Measurements from ENCODE around the gene UQCC2. TPM values are rescaled to one million over a fixed set of nuclear protein-coding genes. Genes with fewer than 3 reads are reported as not detected.

Gene UQCC2
- total and polyA plus RNA-seq, 8 donors = 54.4 to 83.1 (median 61.0) TPM

DNA sequence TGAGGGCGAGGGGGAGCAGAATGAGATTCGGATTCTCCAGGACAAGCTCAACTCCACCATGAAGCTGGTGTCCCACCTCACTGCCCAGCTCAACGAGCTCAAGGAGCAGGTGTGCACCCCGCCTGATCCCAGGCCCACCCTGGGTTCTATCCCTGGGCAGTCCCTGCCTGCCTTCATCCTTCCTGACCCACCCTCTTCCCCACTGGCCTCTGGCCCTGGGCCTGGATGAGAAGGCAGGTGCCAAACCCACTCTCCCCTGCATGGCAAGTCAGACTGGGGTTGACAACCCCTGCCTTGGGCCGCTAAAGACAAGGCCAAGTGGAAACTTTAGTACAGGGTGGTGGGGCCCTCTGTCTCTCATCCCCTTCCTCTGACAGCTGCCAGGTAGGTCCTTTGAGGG is 16.5 kb downstream of the UQCC2 start:
- intact Hi-C loops (cut with DNase I) = no loop called here
- peaks cover 0 to 91% of the 10 kb centered on the region in 2 donors for H3K36me3 ChIP-seq
- TF ChIP-seq, protein P1, sequence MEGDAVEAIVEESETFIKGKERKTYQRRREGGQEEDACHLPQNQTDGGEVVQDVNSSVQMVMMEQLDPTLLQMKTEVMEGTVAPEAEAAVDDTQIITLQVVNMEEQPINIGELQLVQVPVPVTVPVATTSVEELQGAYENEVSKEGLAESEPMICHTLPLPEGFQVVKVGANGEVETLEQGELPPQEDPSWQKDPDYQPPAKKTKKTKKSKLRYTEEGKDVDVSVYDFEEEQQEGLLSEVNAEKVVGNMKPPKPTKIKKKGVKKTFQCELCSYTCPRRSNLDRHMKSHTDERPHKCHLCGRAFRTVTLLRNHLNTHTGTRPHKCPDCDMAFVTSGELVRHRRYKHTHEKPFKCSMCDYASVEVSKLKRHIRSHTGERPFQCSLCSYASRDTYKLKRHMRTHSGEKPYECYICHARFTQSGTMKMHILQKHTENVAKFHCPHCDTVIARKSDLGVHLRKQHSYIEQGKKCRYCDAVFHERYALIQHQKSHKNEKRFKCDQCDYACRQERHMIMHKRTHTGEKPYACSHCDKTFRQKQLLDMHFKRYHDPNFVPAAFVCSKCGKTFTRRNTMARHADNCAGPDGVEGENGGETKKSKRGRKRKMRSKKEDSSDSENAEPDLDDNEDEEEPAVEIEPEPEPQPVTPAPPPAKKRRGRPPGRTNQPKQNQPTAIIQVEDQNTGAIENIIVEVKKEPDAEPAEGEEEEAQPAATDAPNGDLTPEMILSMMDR (IDR thresholded peaks at IDR 0.05) = no peak
- H3K4me1 ChIP-seq = peaks cover 14 to 73% of the 10 kb centered on the region in 2 donors
- no peak for DNase-seq
- H3K27me3 ChIP-seq = no peaks in the 10 kb centered on the region
- no peaks in the 10 kb centered on the region for H3K9me3 ChIP-seq
- no peak overlapping the region for H3K4me3 ChIP-seq
- no peak for ATAC-seq
- peak overlapping the region in 1 of 2 donors; percentile 26 for H3K27ac ChIP-seq

DNA sequence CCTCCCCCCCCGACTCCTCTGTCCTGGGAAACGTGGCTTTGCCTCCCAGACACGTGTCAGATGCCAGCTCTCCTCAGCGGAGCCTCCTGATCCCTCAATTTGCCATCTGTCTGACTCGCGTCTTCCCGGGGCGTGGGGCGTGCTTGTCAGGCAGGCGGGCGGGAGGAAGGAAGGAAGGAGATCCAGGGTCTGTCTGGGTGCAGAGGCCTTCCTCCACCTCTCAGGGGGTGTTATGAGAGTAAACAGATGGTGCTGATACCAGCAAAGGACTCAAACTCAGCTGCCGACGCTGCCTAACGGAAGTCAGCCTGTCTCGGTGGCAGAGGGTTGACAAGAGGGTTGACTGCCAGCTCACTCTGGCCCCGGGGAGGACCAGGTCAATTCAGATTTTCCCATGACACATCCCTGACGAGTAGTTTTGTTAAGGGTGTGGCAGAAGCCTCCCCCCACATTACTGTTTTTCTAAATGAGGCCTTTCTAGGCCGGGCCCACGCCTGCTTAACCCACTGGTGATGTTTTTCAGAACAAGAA is 17.0 kb downstream of the UQCC2 start:
- TF ChIP-seq, protein P1 (IDR thresholded peaks at IDR 0.05) = no peak
- Histone ChIP-seq H3K27me3 (no peaks in the 10 kb centered on the region), H3K4me1 (peaks cover 14 to 72% of the 10 kb centered on the region in 2 donors), H3K9me3 (no peaks in the 10 kb centered on the region), H3K4me3 (no peak overlapping the region), H3K36me3 (peaks cover 0 to 95% of the 10 kb centered on the region in 2 donors), H3K27ac (peak overlapping the region in 1 of 2 donors; percentile 26)
- ATAC-seq (peak; percentile 2), DNase-seq (no peak)
- intact Hi-C loops (cut with DNase I) = no loop called here

DNA sequence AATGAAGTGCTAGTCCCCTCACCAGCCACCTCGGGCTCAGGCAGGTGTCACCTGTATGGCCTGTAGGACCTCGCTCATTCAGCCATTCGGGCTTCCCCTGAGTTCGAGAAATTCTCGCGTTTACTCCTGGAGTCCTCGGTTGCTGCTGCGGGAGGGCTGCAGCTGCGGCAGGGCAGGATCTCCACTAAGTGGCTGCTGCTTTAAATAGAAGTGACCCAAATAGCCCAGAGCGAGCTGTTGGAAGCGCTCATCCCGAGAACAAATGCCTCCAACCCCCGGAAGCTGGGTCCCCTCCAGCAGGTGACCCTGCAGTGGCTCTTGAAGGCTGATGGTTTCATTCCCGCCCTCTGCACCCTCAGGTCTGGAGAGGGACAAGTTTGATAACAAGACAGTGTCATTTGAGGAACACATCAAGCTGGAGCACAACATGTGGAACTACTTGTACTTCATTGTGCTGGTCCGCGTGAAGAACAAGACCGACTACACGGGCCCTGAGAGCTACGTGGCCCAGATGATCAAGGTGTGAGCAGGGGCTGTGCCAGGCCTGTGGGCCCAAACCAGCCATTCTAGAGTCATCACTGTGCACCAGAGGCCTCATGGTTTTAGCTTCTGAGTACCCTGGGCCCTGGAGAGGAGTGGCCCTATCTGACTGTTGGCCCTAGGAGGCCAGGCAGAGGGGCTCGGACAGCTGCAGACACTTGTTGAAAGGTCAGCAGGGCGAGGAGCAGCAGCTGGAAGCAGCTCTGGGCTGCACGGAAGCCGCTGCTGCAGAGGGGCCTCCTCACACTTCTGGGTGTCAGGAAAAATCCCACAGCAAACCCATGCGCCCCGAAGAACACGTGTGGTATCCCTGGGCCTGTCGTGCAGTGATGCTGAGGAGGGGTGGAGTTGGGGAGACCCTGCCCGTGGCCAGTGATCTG is 18.1 kb downstream of the UQCC2 start:
- Histone ChIP-seq H3K27ac (peak overlapping the region in 1 of 2 donors; percentile 26), H3K4me1 (peaks cover 14 to 65% of the 10 kb centered on the region in 2 donors)
- no peak for ATAC-seq

DNA sequence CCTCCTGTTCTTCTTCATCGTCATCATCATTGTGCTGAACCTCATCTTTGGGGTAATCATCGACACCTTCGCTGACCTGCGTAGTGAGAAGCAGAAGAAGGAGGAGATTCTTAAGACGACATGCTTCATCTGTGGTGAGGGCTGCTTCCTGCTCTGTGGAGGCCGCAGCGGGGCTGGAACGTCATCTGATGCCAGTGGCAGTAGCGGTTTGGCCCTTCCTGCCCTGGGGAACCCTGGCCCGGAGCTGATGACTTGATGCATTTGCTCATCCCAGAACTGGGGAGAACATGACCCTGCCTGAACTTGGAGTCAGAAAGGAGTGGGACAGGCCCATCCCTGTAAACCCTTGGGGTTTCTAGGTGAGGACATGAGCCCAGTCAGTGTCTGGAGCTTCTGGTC is 18.7 kb downstream of the UQCC2 start:
- H3K36me3 ChIP-seq = peaks cover 0 to 95% of the 10 kb centered on the region in 2 donors
- intact Hi-C loops (cut with DNase I) = no loop called here
- ATAC-seq = no peak
- H3K27ac ChIP-seq = no peak overlapping the region
- H3K27me3 ChIP-seq = no peaks in the 10 kb centered on the region
- no peaks in the 10 kb centered on the region for H3K9me3 ChIP-seq
- no peak for DNase-seq
- peaks cover 14 to 62% of the 10 kb centered on the region in 2 donors for H3K4me1 ChIP-seq
- TF ChIP-seq, protein P1 (IDR thresholded peaks at IDR 0.05) = no peak
- no peak overlapping the region for H3K4me3 ChIP-seq

More for the DNA sequence above, 18.1 kb downstream of the UQCC2 start:
- DNase-seq = no peak
- TF ChIP-seq, protein P1 (IDR thresholded peaks at IDR 0.05) = no peak
- Histone ChIP-seq H3K27me3 (no peaks in the 10 kb centered on the region), H3K9me3 (no peaks in the 10 kb centered on the region), H3K36me3 (peaks cover 0 to 95% of the 10 kb centered on the region in 2 donors), H3K4me3 (no peak overlapping the region)
- intact Hi-C loops (cut with DNase I) = no loop called here

DNA sequence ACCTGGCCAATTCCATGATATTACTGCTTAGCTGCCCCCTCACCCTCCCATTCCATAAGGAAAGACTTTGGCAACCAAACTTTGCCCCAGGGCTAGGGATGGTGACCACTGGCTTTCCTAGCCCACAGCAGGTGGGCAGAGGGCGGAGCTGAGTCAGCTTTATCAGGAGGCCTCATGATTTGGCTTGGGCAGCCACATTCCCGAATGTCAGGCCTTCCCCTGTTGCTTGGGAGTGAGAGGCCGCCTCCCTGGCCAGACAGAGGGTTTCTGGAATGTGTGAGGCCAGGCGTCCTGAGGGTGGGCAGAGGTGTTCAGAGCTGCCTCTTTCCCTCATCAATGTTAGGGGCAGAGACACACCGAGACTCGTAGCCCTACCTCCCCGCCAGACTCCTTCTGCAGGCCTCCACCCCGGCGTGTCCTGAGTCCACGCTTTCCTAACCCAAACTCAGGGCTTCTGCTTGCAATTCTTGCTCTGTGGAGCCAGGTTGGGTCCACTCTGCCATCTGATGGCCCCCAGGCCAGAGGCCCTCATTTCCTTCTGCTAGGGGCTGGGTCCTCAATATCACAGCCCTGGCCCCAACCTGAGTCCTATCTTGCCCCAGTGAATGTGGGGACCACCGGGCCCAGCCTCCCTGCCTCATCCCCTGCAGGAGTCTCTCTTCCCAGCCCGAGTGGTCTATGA is 19.3 kb downstream of the UQCC2 start:
- Histone ChIP-seq H3K9me3 (no peaks in the 10 kb centered on the region), H3K4me1 (peaks cover 13 to 56% of the 10 kb centered on the region in 2 donors), H3K27me3 (no peaks in the 10 kb centered on the region), H3K4me3 (no peak overlapping the region), H3K27ac (no peak overlapping the region), H3K36me3 (peaks cover 0 to 95% of the 10 kb centered on the region in 2 donors)
- ATAC-seq (peak; percentile 6), DNase-seq (no peak)
- intact Hi-C loops (cut with DNase I) = no loop called here
- TF ChIP-seq, protein P1 (IDR thresholded peaks at IDR 0.05) = no peak

All from left lung (tissue), 10 donors.